Nephron (organoid): ENCODE data around the gene CAMK2D.

Experiments
- H3K27ac Mint-ChIP-seq, 3 experiments: 2 replicates each; pipeline ENCODE4 v1.8.0; 2020; ENCODE audit warnings: mixed read lengths in 3 of 3, mild to moderate bottlenecking in 2 of 3, moderate library complexity in 1 of 3
- H3K27me3 Mint-ChIP-seq: 2 replicates; pipeline ENCODE4 v1.8.0; 2021; ENCODE audit warnings: low read depth, mild to moderate bottlenecking, moderate library complexity, mixed read lengths
- H3K36me3 Mint-ChIP-seq: 2 replicates; pipeline ENCODE4 v1.8.0; 2020; ENCODE audit warnings: low read depth, mixed read lengths
- H3K4me1 Mint-ChIP-seq: 2 replicates; pipeline ENCODE4 v1.8.0; 2020; ENCODE audit warnings: mixed read lengths
- H3K4me3 Mint-ChIP-seq, 3 experiments: 2 replicates each; pipeline ENCODE4 v1.8.0; 2020; ENCODE audit warnings: mild to moderate bottlenecking in 3 of 3, mixed read lengths in 3 of 3, moderate library complexity in 2 of 3
- H3K9me3 Mint-ChIP-seq: 2 replicates; pipeline ENCODE4 v1.8.0; 2020; ENCODE audit warnings: mixed read lengths
- CTCF ChIP-seq, 3 experiments: fragments of 200-600 bp; sonication (generic); IDR thresholded peaks; one replicate each; pipeline ENCODE4 v1.5.0; 2021; ENCODE audit warnings: antibody characterized with exemption in 3 of 3; ENCODE audit not compliant: unreplicated experiment in 3 of 3

The CAMK2D gene

DNA sequence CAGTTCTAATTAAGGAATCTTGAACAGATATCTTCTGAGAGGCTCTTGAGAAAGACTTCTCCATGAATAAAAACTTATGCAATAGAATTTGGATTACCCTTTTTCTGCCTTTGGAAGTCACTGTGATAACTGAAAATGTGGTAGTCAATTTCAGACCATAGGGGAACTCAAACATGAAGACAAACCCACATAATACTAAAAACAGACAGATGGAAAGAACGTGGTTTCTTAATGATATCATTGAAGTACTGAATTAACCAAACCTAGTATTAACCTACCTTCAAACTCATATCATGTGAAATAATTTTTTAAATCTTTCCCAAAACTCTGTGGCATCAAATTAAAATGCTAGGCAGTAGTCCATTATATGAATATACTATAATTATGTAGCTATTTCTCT lies 153.5 kb downstream of the CAMK2D start:
- H3K4me3 Mint-ChIP-seq, result no peak overlapping the region
- H3K36me3 Mint-ChIP-seq, result peaks cover 45% of the 10 kb centered on the region
- H3K27me3 Mint-ChIP-seq, result no peaks in the 10 kb centered on the region
- H3K27ac Mint-ChIP-seq, result no peak overlapping the region
- no peak for TF ChIP-seq CTCF (IDR thresholded peaks at IDR 0.05; ENCODE audit: unreplicated experiment in 3 of 3)
- no peaks in the 10 kb centered on the region for H3K4me1 Mint-ChIP-seq
- peaks cover 9% of the 10 kb centered on the region for H3K9me3 Mint-ChIP-seq

- Mint-ChIP-seq H3K27ac (peak overlapping the region in 1 of 3 experiments; percentile 28), H3K27me3 (no peaks in the 10 kb centered on the region), H3K36me3 (peaks cover 45% of the 10 kb centered on the region), H3K9me3 (peaks cover 9% of the 10 kb centered on the region), H3K4me3 (no peak overlapping the region), H3K4me1 (no peaks in the 10 kb centered on the region)
- no peak for TF ChIP-seq CTCF (IDR thresholded peaks at IDR 0.05; ENCODE audit: unreplicated experiment in 3 of 3)
Observed at GRCh38 chr4:113607147-113607720, 154.3 kb downstream of the CAMK2D start.

- no peak overlapping the region for H3K27ac Mint-ChIP-seq
- H3K4me3 Mint-ChIP-seq, result no peak overlapping the region
- H3K36me3 Mint-ChIP-seq, result peaks cover 43% of the 10 kb centered on the region
- H3K27me3 Mint-ChIP-seq, result no peaks in the 10 kb centered on the region
- H3K4me1 Mint-ChIP-seq, result no peaks in the 10 kb centered on the region
- peaks cover 9% of the 10 kb centered on the region for H3K9me3 Mint-ChIP-seq
- no peak for TF ChIP-seq CTCF (IDR thresholded peaks at IDR 0.05; ENCODE audit: unreplicated experiment in 3 of 3)
Observed at GRCh38 chr4:113604955-113605354, 156.6 kb downstream of the CAMK2D start.

DNA sequence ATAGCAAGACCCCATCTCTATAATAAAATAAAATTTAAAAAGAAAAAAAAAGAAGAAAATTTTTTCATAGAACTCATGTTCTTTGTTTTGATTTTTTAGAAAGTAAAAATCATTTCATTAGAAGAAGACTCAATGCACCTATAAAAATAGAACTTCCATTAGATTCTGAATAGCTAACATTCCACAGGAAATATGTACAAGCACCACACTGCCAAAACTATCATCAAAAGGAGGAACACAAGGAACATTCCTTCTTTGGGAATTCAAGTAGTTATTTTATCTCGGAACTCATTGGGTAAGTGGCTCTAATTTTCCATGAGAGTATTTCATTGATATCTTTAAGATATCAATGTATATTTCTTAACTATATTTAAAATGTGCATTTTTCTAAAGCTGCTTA lies 157.6 kb downstream of the CAMK2D start:
- H3K9me3 Mint-ChIP-seq, result peaks cover 9% of the 10 kb centered on the region
- peaks cover 44% of the 10 kb centered on the region for H3K36me3 Mint-ChIP-seq
- no peak overlapping the region for H3K4me3 Mint-ChIP-seq
- TF ChIP-seq CTCF (IDR thresholded peaks at IDR 0.05; ENCODE audit: unreplicated experiment in 3 of 3), result no peak
- no peak overlapping the region for H3K27ac Mint-ChIP-seq
- no peaks in the 10 kb centered on the region for H3K27me3 Mint-ChIP-seq
- H3K4me1 Mint-ChIP-seq, result no peaks in the 10 kb centered on the region

- Mint-ChIP-seq H3K36me3 (peaks cover 40% of the 10 kb centered on the region), H3K4me1 (no peaks in the 10 kb centered on the region), H3K9me3 (peaks cover 9% of the 10 kb centered on the region), H3K4me3 (no peak overlapping the region), H3K27ac (no peak overlapping the region), H3K27me3 (no peaks in the 10 kb centered on the region)
- TF ChIP-seq CTCF (IDR thresholded peaks at IDR 0.05; ENCODE audit: unreplicated experiment in 3 of 3), result no peak
Observed at GRCh38 chr4:113602646-113603228, 158.8 kb downstream of the CAMK2D start.

- Mint-ChIP-seq H3K27me3 (no peaks in the 10 kb centered on the region), H3K36me3 (peaks cover 37% of the 10 kb centered on the region), H3K27ac (no peak overlapping the region), H3K4me3 (no peak overlapping the region), H3K4me1 (no peaks in the 10 kb centered on the region), H3K9me3 (peaks cover 9% of the 10 kb centered on the region)
- TF ChIP-seq CTCF (IDR thresholded peaks at IDR 0.05; ENCODE audit: unreplicated experiment in 3 of 3), result no peak
Observed at GRCh38 chr4:113601636-113602035, 159.9 kb downstream of the CAMK2D start.
